Measurements from ENCODE around the gene DOCK3.
A peak's percentile ranks its signal among the peaks of the same experiment; 100 is the strongest.
"Not testable (repeated sequence)": the region's sequence is repeated elsewhere in the genome, so short reads cannot be mapped to it uniquely, and the experiment has no call there.

The DOCK3 gene

GRCh38 chr3:50662408-50662807 is 12.3 kb upstream of the DOCK3 start:
- no peak overlapping the region for H3K4me3 ChIP-seq (ENCODE audit: low read length)
- DNase-seq (ENCODE audit: low read depth) = no peak
- no peak for TF ChIP-seq CTCF (conservative IDR thresholded peaks at IDR 0.05; ENCODE audit: low read depth, low read length)

GRCh38 chr3:50665081-50665840 is 9.5 kb upstream of the DOCK3 start:
- TF ChIP-seq CTCF (conservative IDR thresholded peaks at IDR 0.05; ENCODE audit: low read depth, low read length) = no peak
- no peak for DNase-seq (ENCODE audit: low read depth)

GRCh38 chr3:50665841-50666115 is 8.9 kb upstream of the DOCK3 start:
- not testable (repeated sequence) for DNase-seq (ENCODE audit: low read depth); H3K4me3 ChIP-seq (ENCODE audit: low read length)

More at GRCh38 chr3:50665081-50665840, 9.5 kb upstream of the DOCK3 start:
- no peak overlapping the region for H3K4me3 ChIP-seq (ENCODE audit: low read length)

GRCh38 chr3:50666837-50667236 is 7.9 kb upstream of the DOCK3 start:
- DNase-seq (ENCODE audit: low read depth) = no peak
- no peak overlapping the region for H3K4me3 ChIP-seq (ENCODE audit: low read length)
- no peak for TF ChIP-seq CTCF (conservative IDR thresholded peaks at IDR 0.05; ENCODE audit: low read depth, low read length)

DNA sequence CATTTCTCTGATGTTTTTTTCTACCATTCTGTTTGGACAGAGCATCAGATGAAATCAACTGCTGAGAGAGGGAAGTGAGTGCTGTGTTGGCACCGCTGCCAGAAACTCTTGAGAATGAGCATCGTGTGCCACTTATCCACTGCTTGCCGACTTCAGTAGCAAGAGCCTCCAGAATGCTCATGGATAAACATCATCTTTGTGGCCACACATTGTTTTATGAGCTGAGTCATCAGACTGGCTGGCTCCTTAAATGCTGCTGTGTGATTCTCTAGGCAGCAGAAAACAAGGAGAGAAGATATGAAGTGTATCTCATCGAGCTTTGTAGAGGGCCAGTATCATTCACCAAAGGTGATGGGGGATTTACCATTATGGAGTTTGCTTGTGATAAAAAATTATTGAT is 3.4 kb upstream of the DOCK3 start:
- no peak overlapping the region for H3K4me3 ChIP-seq (ENCODE audit: low read length)
- DNase-seq (ENCODE audit: low read depth) = peak; percentile 70
- TF ChIP-seq CTCF (conservative IDR thresholded peaks at IDR 0.05; ENCODE audit: low read depth, low read length) = no peak

DNA sequence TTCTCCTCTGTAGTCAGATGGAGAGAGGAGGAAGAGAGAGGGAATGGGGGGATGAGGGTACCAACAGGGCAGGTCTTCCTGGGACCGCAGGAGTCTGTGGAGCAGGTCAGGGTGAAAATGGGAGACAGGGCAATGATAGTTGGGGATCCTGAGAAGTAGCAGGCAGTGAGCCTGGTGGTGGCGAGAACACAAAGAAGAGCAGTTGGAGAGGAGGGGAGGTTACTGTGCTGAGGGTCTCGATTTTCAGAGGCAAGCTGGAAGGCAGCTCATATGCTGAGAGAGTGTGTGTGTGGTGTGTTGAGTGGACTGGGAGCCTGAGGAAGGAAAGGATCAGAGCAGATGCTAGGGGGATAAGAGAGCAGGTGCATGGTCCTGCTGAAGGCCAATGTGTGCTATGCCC is 2.1 kb upstream of the DOCK3 start:
- DNase-seq (ENCODE audit: low read depth) = no peak
- TF ChIP-seq CTCF (conservative IDR thresholded peaks at IDR 0.05; ENCODE audit: low read depth, low read length) = no peak
- no peak overlapping the region for H3K4me3 ChIP-seq (ENCODE audit: low read length)

DNA sequence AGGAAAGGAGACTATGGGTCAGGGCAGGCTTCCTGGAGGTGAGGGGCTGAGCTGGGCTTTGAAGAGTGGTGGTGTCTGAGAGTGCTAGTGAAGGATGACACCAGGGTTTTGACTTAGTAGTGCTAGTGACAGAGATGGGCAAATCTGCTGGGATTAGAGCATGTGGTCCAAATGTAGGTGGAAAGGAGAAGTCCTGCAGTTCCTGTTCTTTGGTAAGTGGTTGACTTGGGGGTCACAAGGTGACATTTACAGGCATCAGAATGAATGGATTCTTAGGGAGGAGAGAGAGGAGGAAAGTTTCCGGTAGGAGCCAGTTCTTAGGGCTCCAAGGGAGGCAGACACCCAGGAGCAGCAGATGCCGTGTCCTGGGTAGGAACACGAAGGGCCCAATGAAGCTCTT is 796 bp upstream of the DOCK3 start:
- no peak overlapping the region for H3K4me3 ChIP-seq (ENCODE audit: low read length)
- no peak for DNase-seq (ENCODE audit: low read depth)
- no peak for TF ChIP-seq CTCF (conservative IDR thresholded peaks at IDR 0.05; ENCODE audit: low read depth, low read length)
